ENCODE results near the gene PI4K2B. TPM values are rescaled to one million over a fixed set of nuclear protein-coding genes. Genes with fewer than 3 reads are reported as not detected.

PI4K2B gene
- total and polyA plus RNA-seq, 2 of the 13 experiments (the other 11 are each of a cell fraction or from before 2014, with no cell fraction given), result 6.9 to 25.8 TPM

DNA sequence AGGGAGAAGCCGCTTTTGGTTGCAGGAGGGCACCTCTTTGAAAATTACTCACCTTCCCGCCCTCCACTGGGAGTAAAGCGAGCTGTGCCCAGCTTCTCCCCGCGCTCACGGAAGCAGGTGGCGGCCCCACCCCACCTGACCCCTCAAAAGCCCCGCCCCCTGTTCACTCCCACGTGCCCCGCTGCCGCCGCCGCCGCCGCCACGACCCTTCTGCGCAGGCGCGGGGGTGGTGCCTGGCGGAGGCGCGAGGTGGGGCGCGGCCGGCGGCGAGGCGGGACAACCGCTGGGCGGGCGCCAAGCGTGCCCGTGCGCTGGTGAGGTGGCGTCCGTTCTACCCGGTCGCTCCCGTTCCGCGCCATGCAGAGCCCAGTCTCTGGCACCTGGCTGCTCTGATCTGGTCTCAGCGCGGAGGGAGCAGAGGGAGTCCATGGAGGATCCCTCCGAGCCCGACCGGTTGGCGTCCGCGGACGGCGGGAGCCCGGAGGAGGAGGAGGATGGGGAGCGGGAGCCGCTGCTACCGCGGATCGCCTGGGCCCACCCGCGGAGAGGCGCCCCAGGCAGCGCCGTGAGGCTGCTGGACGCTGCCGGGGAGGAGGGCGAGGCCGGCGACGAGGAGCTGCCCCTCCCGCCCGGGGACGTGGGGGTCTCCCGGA lies at the start of gene PI4K2B (continued):
- TF ChIP-seq, protein P1, sequence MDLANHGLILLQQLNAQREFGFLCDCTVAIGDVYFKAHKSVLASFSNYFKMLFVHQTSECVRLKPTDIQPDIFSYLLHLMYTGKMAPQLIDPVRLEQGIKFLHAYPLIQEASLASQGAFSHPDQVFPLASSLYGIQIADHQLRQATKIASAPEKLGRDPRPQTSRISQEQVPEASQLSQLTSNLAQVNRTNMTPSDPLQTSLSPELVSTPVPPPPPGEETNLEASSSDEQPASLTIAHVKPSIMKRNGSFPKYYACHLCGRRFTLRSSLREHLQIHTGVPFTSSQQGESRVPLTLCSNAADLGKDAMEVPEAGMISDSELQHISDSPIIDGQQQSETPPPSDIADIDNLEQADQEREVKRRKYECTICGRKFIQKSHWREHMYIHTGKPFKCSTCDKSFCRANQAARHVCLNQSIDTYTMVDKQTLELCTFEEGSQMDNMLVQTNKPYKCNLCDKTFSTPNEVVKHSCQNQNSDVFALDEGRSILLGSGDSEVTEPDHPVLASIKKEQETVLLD (CRISPR knock-in tag; IDR thresholded peaks at IDR 0.05; ENCODE audit: low read depth), result peak; percentile 74
- TF ChIP-seq ARHGAP35 (CRISPR knock-in tag; IDR thresholded peaks at IDR 0.05; ENCODE audit: borderline replicate concordance) (no peak), NFE2L2 (IDR thresholded peaks at IDR 0.05; ENCODE audit: low read length) (no peak), ZNF549 (CRISPR knock-in tag; IDR thresholded peaks at IDR 0.05) (no peak), GPN1 (CRISPR knock-in tag; IDR thresholded peaks at IDR 0.05; ENCODE audit: borderline replicate concordance) (no peak), NFKBIZ (CRISPR knock-in tag; IDR thresholded peaks at IDR 0.05) (no peak), TAF1 (CRISPR knock-in tag; IDR thresholded peaks at IDR 0.05) (peak; percentile 81), ZNF766 (CRISPR knock-in tag; IDR thresholded peaks at IDR 0.05; ENCODE audit: borderline replicate concordance) (peak; percentile 44; the same call in 1 of the 2 replicates), KMT2A (CRISPR knock-in tag; IDR thresholded peaks at IDR 0.05) (no peak), ATF1 (CRISPR knock-in tag; IDR thresholded peaks at IDR 0.05) (no peak), ZFP82 (CRISPR knock-in tag; IDR thresholded peaks at IDR 0.05; ENCODE audit: borderline replicate concordance) (peak; percentile 43; the same call in 1 of the 2 replicates), RNF2 (conservative IDR thresholded peaks at IDR 0.05; ENCODE audit: low read depth) (peak; percentile 62; the same call in 1 of the 2 replicates), ZNF768 (CRISPR knock-in tag; IDR thresholded peaks at IDR 0.05) (peak; percentile 68; the same call in 1 of the 2 replicates), ZNF530 (CRISPR knock-in tag; IDR thresholded peaks at IDR 0.05; ENCODE audit: low read depth) (no peak), MYNN (CRISPR knock-in tag; IDR thresholded peaks at IDR 0.05; ENCODE audit: low read depth) (no peak), ARNT2 (CRISPR knock-in tag; IDR thresholded peaks at IDR 0.05; ENCODE audit: low read depth) (peak; percentile 91; the same call in 1 of the 2 replicates), ZNF431 (CRISPR knock-in tag; IDR thresholded peaks at IDR 0.05; ENCODE audit: borderline replicate concordance, low read depth) (no peak), KAT8 (CRISPR knock-in tag; IDR thresholded peaks at IDR 0.05) (no peak; the same call in 1 of the 2 replicates), ZNF367 (CRISPR knock-in tag; IDR thresholded peaks at IDR 0.05; ENCODE audit: borderline replicate concordance) (no peak), ZNF841 (CRISPR knock-in tag; IDR thresholded peaks at IDR 0.05; ENCODE audit: borderline replicate concordance) (no peak), EED (CRISPR knock-in tag; IDR thresholded peaks at IDR 0.05) (peak; percentile 64; the same call in 1 of the 2 replicates)
- TF ChIP-seq, protein P2, sequence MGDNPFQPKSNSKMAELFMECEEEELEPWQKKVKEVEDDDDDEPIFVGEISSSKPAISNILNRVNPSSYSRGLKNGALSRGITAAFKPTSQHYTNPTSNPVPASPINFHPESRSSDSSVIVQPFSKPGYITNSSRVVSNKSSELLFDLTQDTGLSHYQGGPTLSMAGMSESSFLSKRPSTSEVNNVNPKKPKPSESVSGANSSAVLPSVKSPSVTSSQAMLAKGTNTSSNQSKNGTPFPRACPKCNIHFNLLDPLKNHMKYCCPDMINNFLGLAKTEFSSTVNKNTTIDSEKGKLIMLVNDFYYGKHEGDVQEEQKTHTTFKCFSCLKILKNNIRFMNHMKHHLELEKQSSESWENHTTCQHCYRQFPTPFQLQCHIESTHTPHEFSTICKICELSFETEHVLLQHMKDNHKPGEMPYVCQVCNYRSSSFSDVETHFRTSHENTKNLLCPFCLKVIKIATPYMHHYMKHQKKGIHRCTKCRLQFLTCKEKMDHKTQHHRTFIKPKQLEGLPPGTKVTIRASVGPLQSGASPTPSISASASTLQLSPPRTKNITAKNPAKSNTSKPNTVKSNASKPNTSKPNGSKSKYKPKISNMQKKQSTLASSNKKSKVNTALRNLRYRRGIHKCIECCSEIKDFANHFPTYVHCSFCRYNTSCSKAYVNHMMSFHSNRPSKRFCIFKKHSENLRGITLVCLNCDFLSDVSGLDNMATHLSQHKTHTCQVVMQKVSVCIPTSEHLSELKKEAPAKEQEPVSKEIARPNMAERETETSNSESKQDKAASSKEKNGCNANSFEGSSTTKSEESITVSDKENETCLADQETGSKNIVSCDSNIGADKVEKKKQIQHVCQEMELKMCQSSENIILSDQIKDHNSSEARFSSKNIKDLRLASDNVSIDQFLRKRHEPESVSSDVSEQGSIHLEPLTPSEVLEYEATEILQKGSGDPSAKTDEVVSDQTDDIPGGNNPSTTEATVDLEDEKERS (CRISPR knock-in tag; IDR thresholded peaks at IDR 0.05), result no peak
- TF ChIP-seq, protein P3, sequence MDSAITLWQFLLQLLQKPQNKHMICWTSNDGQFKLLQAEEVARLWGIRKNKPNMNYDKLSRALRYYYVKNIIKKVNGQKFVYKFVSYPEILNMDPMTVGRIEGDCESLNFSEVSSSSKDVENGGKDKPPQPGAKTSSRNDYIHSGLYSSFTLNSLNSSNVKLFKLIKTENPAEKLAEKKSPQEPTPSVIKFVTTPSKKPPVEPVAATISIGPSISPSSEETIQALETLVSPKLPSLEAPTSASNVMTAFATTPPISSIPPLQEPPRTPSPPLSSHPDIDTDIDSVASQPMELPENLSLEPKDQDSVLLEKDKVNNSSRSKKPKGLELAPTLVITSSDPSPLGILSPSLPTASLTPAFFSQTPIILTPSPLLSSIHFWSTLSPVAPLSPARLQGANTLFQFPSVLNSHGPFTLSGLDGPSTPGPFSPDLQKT (CRISPR knock-in tag; IDR thresholded peaks at IDR 0.05; ENCODE audit: borderline replicate concordance), result no peak
- TF ChIP-seq, protein P4, sequence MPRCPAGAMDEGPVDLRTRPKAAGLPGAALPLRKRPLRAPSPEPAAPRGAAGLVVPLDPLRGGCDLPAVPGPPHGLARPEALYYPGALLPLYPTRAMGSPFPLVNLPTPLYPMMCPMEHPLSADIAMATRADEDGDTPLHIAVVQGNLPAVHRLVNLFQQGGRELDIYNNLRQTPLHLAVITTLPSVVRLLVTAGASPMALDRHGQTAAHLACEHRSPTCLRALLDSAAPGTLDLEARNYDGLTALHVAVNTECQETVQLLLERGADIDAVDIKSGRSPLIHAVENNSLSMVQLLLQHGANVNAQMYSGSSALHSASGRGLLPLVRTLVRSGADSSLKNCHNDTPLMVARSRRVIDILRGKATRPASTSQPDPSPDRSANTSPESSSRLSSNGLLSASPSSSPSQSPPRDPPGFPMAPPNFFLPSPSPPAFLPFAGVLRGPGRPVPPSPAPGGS (CRISPR knock-in tag; IDR thresholded peaks at IDR 0.05), result peak; percentile 35; the same call in 1 of the 2 replicates

Data from HepG2 (cell line).